ENCODE data around the gene CARS1.

- no peak for TF ChIP-seq ZNF274 (IDR thresholded peaks at IDR 0.05; ENCODE audit: low read depth, low read length)
- no peak for TF ChIP-seq SUZ12 (IDR thresholded peaks at IDR 0.05; ENCODE audit: extremely low read depth, insufficient read depth, insufficient read length)
These were observed 97.1 kb downstream of the CARS1 start for GRCh38 chr11:2960139-2960538.

Data from NT2/D1 (cell line).